ENCODE results near the gene DCANP1.
A peak's percentile ranks its signal among the peaks of the same experiment; 100 is the strongest.

GRCh38 chr5:135426102-135427082, 20.8 kb downstream of the DCANP1 start:
- TF ChIP-seq CTCF (conservative IDR thresholded peaks at IDR 0.05; ENCODE audit: low read length) (peak; percentile 95), EZH2phosphoT487 (IDR thresholded peaks at IDR 0.05; ENCODE audit: borderline replicate concordance) (no peak)

Measured in Loucy (cell line).